GM12874 (cell line): ENCODE measurements around the gene RNF144B.

ENCODE experiments used
- TF ChIP-seq, protein P1 (sequence below): IDR thresholded peaks from 2 replicates; pipeline ENCODE4 v1.5.1; 2011; ENCODE audit warnings: low read depth, mild to moderate bottlenecking, control low read depth, low read length, moderate library complexity; ENCODE audit not compliant: insufficient read depth

Gene RNF144B

DNA sequence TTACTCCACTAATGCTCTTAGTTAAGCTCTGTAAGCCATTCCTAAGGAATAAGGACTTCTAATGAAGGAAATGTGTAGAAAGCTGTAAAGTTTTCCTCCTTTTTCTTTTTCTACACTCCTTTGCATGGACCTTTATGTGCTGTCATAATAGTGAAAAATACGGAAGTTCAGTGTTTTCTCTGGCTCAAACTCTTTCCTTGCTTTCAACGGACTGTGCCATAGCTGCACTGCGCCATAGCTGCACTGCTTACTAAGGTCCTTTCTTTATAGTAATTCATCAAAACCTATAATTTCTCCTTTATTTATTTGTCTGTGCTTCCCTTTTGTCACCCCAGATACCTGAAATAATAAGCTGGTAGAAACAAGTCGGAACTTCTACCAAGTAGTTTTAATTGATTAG lies 67.3 kb downstream of the RNF144B start:
- TF ChIP-seq, protein P1, sequence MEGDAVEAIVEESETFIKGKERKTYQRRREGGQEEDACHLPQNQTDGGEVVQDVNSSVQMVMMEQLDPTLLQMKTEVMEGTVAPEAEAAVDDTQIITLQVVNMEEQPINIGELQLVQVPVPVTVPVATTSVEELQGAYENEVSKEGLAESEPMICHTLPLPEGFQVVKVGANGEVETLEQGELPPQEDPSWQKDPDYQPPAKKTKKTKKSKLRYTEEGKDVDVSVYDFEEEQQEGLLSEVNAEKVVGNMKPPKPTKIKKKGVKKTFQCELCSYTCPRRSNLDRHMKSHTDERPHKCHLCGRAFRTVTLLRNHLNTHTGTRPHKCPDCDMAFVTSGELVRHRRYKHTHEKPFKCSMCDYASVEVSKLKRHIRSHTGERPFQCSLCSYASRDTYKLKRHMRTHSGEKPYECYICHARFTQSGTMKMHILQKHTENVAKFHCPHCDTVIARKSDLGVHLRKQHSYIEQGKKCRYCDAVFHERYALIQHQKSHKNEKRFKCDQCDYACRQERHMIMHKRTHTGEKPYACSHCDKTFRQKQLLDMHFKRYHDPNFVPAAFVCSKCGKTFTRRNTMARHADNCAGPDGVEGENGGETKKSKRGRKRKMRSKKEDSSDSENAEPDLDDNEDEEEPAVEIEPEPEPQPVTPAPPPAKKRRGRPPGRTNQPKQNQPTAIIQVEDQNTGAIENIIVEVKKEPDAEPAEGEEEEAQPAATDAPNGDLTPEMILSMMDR = no peak

GRCh38 chr6:18457065-18457737 lies 70.1 kb downstream of the RNF144B start:
- TF ChIP-seq, protein P1 = no peak

DNA sequence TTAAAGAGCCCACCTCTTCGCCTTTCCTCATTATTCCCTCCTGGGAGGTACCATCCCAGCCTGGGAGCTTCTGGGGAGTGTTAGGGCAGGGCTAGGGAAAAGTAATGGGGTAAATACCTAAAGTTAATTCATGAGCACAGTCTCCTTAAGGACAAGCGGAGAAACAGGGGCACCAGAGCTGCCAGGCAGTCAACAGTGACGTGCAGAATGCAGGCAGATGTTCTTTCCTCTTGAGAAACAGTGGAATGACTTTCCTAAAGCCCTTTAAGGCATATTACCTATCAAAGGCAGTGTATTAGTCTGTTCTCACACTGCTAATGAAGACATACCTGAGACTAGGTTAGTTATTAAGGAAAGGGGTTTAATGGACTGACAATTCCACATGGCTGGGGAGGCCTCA lies 76.3 kb downstream of the RNF144B start:
- TF ChIP-seq, protein P1 = no peak

- TF ChIP-seq, protein P1 = no peak
These were observed 77.0 kb downstream of the RNF144B start for GRCh38 chr6:18464176-18464575.

- TF ChIP-seq, protein P1 = no peak
These were observed 78.4 kb downstream of the RNF144B start for GRCh38 chr6:18465410-18466154.

DNA sequence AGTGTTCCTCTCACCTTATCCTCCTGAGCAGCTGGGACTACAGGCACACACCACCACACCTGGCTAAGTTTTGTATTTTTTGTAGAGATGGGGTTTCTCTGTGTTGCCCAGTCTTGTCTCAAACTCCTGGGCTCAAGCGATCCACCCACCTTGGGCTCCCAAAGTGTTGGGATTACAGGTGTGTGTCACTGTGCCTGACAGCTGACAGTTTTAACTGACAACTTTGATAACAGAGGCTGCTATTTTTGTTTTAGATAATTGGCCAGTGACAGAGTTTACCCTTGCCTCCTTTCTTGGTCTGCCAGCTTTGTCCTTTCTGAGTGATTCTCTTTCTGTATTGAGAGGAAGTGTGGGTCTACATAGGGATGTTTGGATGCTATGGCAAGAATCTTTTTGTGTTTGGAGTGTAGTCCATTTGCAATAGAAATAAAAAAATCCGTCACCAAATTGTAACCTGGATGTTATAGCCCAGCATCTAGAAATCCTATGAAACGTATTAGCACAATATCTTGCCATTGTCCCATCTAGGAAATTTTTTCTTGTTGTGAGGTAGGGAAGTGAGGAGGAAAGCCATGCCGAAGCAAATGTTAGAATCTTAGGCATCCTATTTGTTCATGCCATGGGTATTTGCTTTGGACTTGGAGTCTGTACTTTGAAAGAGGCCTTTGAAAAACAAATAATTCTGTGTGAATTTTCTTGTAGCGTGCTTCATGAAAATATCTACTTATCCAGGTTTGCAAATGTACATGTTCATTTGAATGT lies 80.8 kb downstream of the RNF144B start:
- TF ChIP-seq, protein P1 = no peak

GRCh38 chr6:18468503-18468843 lies 81.3 kb downstream of the RNF144B start:
- TF ChIP-seq, protein P1 = no peak
